Measurements from ENCODE around the gene TMEM178A.

TMEM178A gene

GRCh38 chr2:39730276-39730675 lies 64.6 kb downstream of the TMEM178A start:
- no peaks in the 10 kb centered on the region for H3K36me3 ChIP-seq (replicated peaks; ENCODE audit: insufficient read depth, low read length)
- no peak overlapping the region for H3K27ac ChIP-seq (ENCODE audit: low read length)
- H3K4me2 ChIP-seq (ENCODE audit: low read depth, low read length): no peak overlapping the region
- no peak overlapping the region for H2AFZ ChIP-seq (ENCODE audit: low read length)
- no peaks in the 10 kb centered on the region for H3F3A ChIP-seq (ENCODE audit: insufficient read depth, low read length)
- no peak overlapping the region for H3K9ac ChIP-seq (ENCODE audit: low read length)
- H4K20me1 ChIP-seq (ENCODE audit: insufficient read depth, low read length): no peaks in the 10 kb centered on the region
- H3K9me2 ChIP-seq (replicated peaks; ENCODE audit: insufficient read depth, low read length): no peaks in the 10 kb centered on the region
- H3K9me3 ChIP-seq (replicated peaks; ENCODE audit: insufficient read depth, low read length): no peaks in the 10 kb centered on the region
- TF ChIP-seq EZH2phosphoT487 (IDR thresholded peaks at IDR 0.05; ENCODE audit: low read length) (no peak), CTCF (IDR thresholded peaks at IDR 0.05; ENCODE audit: low read length) (no peak), EZH2 (optimal IDR thresholded peaks at IDR 0.05; ENCODE audit: low read depth, low read length) (no peak)
- 0 out of 2 replicates have a peak, but pooled peaks cover 5% of the 10 kb centered on the region for H3K4me1 ChIP-seq (ENCODE audit: low read length)
- no peaks in the 10 kb centered on the region for H3K27me3 ChIP-seq (replicated peaks; ENCODE audit: insufficient read depth, low read length)
- DNase-seq: no peak
- H3K79me2 ChIP-seq (ENCODE audit: low read length): no peaks in the 10 kb centered on the region
- H3K4me3 ChIP-seq (ENCODE audit: low read length): no peak overlapping the region

GRCh38 chr2:39730685-39731302 lies 65.1 kb downstream of the TMEM178A start:
- no peaks in the 10 kb centered on the region for H3F3A ChIP-seq (ENCODE audit: insufficient read depth, low read length)
- H3K9me3 ChIP-seq (replicated peaks; ENCODE audit: insufficient read depth, low read length): no peaks in the 10 kb centered on the region
- TF ChIP-seq CTCF (IDR thresholded peaks at IDR 0.05; ENCODE audit: low read length) (peak; percentile 73), EZH2phosphoT487 (IDR thresholded peaks at IDR 0.05; ENCODE audit: low read length) (no peak), EZH2 (optimal IDR thresholded peaks at IDR 0.05; ENCODE audit: low read depth, low read length) (no peak)
- H4K20me1 ChIP-seq (ENCODE audit: insufficient read depth, low read length): no peaks in the 10 kb centered on the region
- H3K9me2 ChIP-seq (replicated peaks; ENCODE audit: insufficient read depth, low read length): no peaks in the 10 kb centered on the region
- no peak overlapping the region for H3K4me3 ChIP-seq (ENCODE audit: low read length)
- no peak overlapping the region for H3K4me2 ChIP-seq (ENCODE audit: low read depth, low read length)
- H3K36me3 ChIP-seq (replicated peaks; ENCODE audit: insufficient read depth, low read length): no peaks in the 10 kb centered on the region
- DNase-seq: peak; percentile 30
- no peak overlapping the region for H3K27ac ChIP-seq (ENCODE audit: low read length)
- H3K79me2 ChIP-seq (ENCODE audit: low read length): no peaks in the 10 kb centered on the region
- H2AFZ ChIP-seq (ENCODE audit: low read length): no peak overlapping the region
- H3K9ac ChIP-seq (ENCODE audit: low read length): no peak overlapping the region
- no peaks in the 10 kb centered on the region for H3K27me3 ChIP-seq (replicated peaks; ENCODE audit: insufficient read depth, low read length)
- 0 out of 2 replicates have a peak, but pooled peaks cover 5% of the 10 kb centered on the region for H3K4me1 ChIP-seq (ENCODE audit: low read length)

GRCh38 chr2:39731546-39731945 lies 65.8 kb downstream of the TMEM178A start:
- no peak for DNase-seq
- Histone ChIP-seq H3K79me2 (ENCODE audit: low read length) (no peaks in the 10 kb centered on the region), H3F3A (ENCODE audit: insufficient read depth, low read length) (no peaks in the 10 kb centered on the region), H4K20me1 (ENCODE audit: insufficient read depth, low read length) (no peaks in the 10 kb centered on the region), H3K4me1 (ENCODE audit: low read length) (0 out of 2 replicates have a peak, but pooled peaks cover 5% of the 10 kb centered on the region), H3K27ac (ENCODE audit: low read length) (no peak overlapping the region), H3K9ac (ENCODE audit: low read length) (no peak overlapping the region), H3K4me2 (ENCODE audit: low read depth, low read length) (no peak overlapping the region), H3K36me3 (replicated peaks; ENCODE audit: insufficient read depth, low read length) (no peaks in the 10 kb centered on the region), H3K27me3 (replicated peaks; ENCODE audit: insufficient read depth, low read length) (no peaks in the 10 kb centered on the region), H3K4me3 (ENCODE audit: low read length) (no peak overlapping the region), H3K9me3 (replicated peaks; ENCODE audit: insufficient read depth, low read length) (no peaks in the 10 kb centered on the region), H2AFZ (ENCODE audit: low read length) (no peak overlapping the region), H3K9me2 (replicated peaks; ENCODE audit: insufficient read depth, low read length) (no peaks in the 10 kb centered on the region)
- TF ChIP-seq EZH2phosphoT487 (IDR thresholded peaks at IDR 0.05; ENCODE audit: low read length) (no peak), CTCF (IDR thresholded peaks at IDR 0.05; ENCODE audit: low read length) (no peak), EZH2 (optimal IDR thresholded peaks at IDR 0.05; ENCODE audit: low read depth, low read length) (no peak)
